Kidney (tissue), 14 donors: ENCODE results near the gene TRAF3. TPM values are rescaled to one million over a fixed set of nuclear protein-coding genes. Genes with fewer than 3 reads are reported as not detected.

Experiments used
- DNase-seq, 5 donors: peaks; one replicate each; pipeline ENCODE4 v3.0.0-alpha.2; 2013 to 2020
- FAIRE-seq: peaks from 2 replicates; lab custom pipeline; 2012; peaks lifted over from hg19 to GRCh38; lab: Jason Lieb, UNC
- H3K27ac ChIP-seq, 2 donors: one replicate each; pipeline ENCODE4 v1.7.0; 2013; ENCODE audit warnings: low read depth in 2 of 2, low read length in 2 of 2, inconsistent platforms in 1 of 2
- H3K27me3 ChIP-seq: one replicate; pipeline ENCODE4 v1.7.1; 2013; ENCODE audit warnings: low read length, inconsistent platforms; ENCODE audit not compliant: control insufficient read depth, insufficient read depth
- H3K36me3 ChIP-seq, 3 donors: one replicate each; pipeline versions ENCODE4 v1.7.0 to v1.7.1; 2013; ENCODE audit warnings: low read length in 3 of 3, control low read depth in 1 of 3, inconsistent platforms in 1 of 3; ENCODE audit not compliant: insufficient read depth in 3 of 3, control insufficient read depth in 2 of 3
- H3K4me1 ChIP-seq, 3 donors: one replicate each; pipeline versions ENCODE4 v1.7.0 to v1.7.1; 2013; ENCODE audit warnings: low read length in 3 of 3, inconsistent platforms in 1 of 3, low read depth in 1 of 3; ENCODE audit not compliant: control insufficient read depth in 2 of 3, insufficient read depth in 2 of 3
- H3K4me3 ChIP-seq, 3 donors: one replicate each; pipeline versions ENCODE4 v1.7.0 to v1.8.1; 2013; ENCODE audit warnings: low read length in 3 of 3, control low read depth in 1 of 3, inconsistent platforms in 1 of 3
- H3K9ac ChIP-seq, 3 donors: one replicate each; pipeline versions ENCODE4 v1.7.0 to v1.7.1; 2013; ENCODE audit warnings: low read length in 3 of 3, control low read depth in 1 of 3, inconsistent platforms in 1 of 3
- H3K9me3 ChIP-seq, 3 donors: one replicate each; pipeline versions ENCODE4 v1.7.0 to v1.7.1; 2013; ENCODE audit warnings: low read length in 3 of 3, control low read depth in 1 of 3, inconsistent platforms in 1 of 3; ENCODE audit not compliant: control insufficient read depth in 2 of 3, insufficient read depth in 1 of 3
- intact Hi-C: fragments of 100-400 bp; cut with DNase I; formaldehyde crosslinking; loops from one replicate; pipeline ENCODE4 v1.11.1; 2022
- polyA plus RNA-seq: library from polyadenylated mRNA; stranded (reverse); fragments of 350-450 nt; fragmentation: Illumina TruSeq; extraction: RNeasy Lipid Tissue Mini Kit (QIAGEN cat#74804); gene quantifications from one replicate; pipeline ENCODE4 v1.2.3, GENCODE V29; 2014; ENCODE audit warnings: low read depth, low replicate concordance; ENCODE audit not compliant: insufficient read depth
- total RNA-seq: library from RNA; stranded (reverse); fragmentation: NEBNext Ultra II Directional; extraction: Animal tissue kit (Norgen Biotek cat#: 25700); gene quantifications from one replicate; pipeline ENCODE4 v1.2.1, GENCODE V29; 2021
- TF ChIP-seq, protein P1 (sequence below): IDR thresholded peaks from 3 replicates; pipeline ENCODE4 v1.5.1; 2012; ENCODE audit warnings: mild to moderate bottlenecking, moderate library complexity, borderline replicate concordance; ENCODE audit not compliant: insufficient read depth; ENCODE audit errors: extremely low read depth
- donor health status: control.
- donor health status: control.
- donor health status: control.
- donor health status: control.
- donor health status: control.
- donor health status: DM: yes; HTN: yes; CAD: no.
- donor health status: Normal renal cell carcinoma (clear cell type).

The TRAF3 gene
- total and polyA plus RNA-seq, 2 donors from 2014 or later: 5.2 to 35.4 TPM

DNA sequence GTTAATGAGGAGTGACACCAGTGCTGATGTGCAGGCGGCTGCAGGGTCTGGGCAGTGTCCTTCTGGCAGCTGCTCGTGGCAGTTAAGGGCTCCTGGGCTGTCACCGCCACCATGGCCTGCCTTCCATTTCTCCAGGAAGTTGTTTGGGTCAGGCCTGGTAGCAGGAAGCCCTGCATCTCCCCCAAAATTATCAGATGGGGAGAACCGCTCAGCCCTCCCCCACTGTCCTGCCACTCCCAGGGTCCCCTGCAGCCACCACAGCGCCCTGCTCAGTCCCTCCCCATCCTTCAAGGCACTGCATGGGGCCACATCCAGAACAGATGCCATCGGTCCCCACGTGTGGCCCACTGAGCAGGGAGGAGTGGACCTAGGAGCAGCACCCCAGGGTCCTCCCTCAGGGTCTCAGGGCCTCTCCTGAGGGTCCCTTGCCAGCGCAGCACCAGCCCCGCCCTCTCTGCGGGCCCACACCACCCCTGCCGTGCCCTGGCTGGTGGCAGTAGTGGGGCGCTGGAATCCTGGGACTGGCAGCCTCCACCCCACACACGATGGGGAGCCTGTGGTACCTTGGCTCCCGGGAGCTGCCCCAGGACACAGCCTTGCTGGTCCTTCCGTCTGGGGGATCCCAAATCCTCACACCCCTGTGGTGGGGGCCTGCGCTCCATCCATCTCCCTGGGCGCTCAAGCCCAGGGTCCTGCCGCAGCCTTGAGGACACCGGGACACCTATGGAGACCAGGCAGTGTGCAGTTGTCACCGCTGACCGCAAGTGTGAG is 134.9 kb downstream of the TRAF3 start:
- no peaks in the 10 kb centered on the region for H3K9me3 ChIP-seq
- no peaks in the 10 kb centered on the region for H3K27me3 ChIP-seq
- FAIRE-seq (no peak), DNase-seq (peak in 1 of 5 donors; percentile 49)
- no peak overlapping the region for H3K27ac ChIP-seq
- no peaks in the 10 kb centered on the region for H3K36me3 ChIP-seq
- no peak overlapping the region for H3K9ac ChIP-seq
- TF ChIP-seq, protein P1, sequence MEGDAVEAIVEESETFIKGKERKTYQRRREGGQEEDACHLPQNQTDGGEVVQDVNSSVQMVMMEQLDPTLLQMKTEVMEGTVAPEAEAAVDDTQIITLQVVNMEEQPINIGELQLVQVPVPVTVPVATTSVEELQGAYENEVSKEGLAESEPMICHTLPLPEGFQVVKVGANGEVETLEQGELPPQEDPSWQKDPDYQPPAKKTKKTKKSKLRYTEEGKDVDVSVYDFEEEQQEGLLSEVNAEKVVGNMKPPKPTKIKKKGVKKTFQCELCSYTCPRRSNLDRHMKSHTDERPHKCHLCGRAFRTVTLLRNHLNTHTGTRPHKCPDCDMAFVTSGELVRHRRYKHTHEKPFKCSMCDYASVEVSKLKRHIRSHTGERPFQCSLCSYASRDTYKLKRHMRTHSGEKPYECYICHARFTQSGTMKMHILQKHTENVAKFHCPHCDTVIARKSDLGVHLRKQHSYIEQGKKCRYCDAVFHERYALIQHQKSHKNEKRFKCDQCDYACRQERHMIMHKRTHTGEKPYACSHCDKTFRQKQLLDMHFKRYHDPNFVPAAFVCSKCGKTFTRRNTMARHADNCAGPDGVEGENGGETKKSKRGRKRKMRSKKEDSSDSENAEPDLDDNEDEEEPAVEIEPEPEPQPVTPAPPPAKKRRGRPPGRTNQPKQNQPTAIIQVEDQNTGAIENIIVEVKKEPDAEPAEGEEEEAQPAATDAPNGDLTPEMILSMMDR: no peak
- H3K4me3 ChIP-seq: no peak overlapping the region
- intact Hi-C loops: no loop called here
- peaks cover 0 to 2% (median 0%) of the 10 kb centered on the region in 3 donors for H3K4me1 ChIP-seq

DNA sequence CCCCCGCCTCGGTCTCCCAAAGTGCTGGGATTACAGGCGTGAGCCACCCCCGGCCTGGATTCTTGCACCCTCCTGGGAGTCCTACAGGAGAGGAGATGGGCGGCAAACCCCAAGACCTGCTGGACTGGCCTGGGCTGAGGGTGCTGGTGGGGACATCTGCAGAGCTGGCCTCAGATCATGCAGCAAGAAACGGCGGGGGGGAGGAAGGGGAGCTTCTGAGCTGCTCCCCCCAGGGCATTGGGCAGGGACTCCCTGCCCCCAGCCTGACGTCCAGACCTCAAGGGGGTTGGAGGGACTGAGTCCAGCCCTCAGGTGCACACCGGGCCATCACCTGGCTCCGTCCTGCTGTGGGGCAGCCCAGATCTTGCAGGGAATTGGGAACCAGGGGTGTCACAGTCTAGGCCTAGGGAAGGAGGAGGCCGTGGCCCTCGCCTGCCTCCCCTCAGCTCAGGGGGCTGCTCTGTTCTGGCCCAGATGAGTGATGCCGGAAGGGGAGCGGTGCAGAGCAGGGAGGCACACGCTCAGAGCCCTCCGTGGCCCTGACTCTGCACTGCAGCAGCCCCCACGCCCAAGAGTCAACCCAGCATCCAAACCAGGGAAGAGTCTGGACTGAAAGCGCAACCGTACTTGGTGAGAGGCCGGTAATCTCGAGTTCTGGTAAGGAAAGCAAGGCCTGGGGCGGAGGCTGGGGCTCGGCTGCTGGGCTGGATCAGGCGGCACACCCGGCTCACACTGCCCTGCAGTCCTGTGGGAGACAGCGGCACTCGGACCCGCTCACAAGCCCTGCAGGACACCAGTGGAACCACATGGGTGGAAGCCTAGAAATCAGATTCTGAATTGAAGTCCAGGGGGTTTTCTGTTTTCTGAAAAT is 136.3 kb downstream of the TRAF3 start:
- DNase-seq (peak in 1 of 5 donors; percentile 48), FAIRE-seq (no peak)
- intact Hi-C loops: no loop called here
- Histone ChIP-seq H3K36me3 (no peaks in the 10 kb centered on the region), H3K9ac (no peak overlapping the region), H3K9me3 (no peaks in the 10 kb centered on the region), H3K4me1 (peaks cover 0 to 2% (median 0%) of the 10 kb centered on the region in 3 donors), H3K27me3 (no peaks in the 10 kb centered on the region), H3K4me3 (no peak overlapping the region), H3K27ac (no peak overlapping the region)
- TF ChIP-seq, protein P1: no peak

DNA sequence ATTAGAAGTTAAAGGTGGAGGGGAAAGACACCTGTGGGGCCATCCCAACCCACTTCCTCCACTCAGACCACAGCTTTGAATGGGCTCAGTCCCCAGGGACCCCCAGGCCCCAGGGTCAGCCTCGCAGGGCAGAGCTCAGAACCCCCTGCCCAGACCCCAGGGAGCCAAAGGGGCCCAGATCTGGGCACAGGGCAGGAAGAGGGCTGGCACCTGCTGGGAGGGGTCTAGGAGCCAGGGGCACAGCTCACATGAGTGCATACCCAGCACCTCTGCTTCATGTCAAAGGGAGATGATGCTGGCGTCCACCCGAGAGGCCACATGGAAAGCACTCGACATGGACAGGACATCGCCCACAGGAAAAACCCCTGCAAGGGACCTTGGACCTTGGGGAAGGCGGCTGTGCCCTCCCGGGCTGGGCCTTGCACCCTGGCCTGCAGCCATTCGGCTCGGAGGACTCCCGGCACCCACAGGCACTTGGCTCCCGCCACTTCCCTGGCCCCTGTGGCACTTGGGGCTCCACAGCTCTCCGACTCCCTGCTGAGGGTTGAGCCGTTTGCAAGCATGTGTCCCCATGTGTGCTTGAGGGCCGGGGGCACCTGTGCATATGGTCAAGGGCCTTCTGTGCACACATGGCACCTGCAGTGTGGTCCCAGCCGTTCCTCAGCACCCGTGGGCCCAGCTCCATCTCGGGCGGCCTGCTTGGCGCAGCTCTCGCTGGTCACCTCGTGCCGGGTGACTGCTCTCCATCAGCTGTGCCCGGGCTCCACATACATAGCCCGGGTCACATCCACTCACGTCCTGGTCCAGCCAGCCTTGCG is 137.4 kb downstream of the TRAF3 start:
- no peak overlapping the region for H3K27ac ChIP-seq
- intact Hi-C loops: no loop called here
- no peaks in the 10 kb centered on the region for H3K9me3 ChIP-seq
- no peaks in the 10 kb centered on the region for H3K36me3 ChIP-seq
- DNase-seq (peak in 1 of 5 donors; percentile 67), FAIRE-seq (no peak)
- TF ChIP-seq, protein P1: no peak
- H3K9ac ChIP-seq: no peak overlapping the region
- H3K4me3 ChIP-seq: no peak overlapping the region
- peaks cover 0 to 2% (median 0%) of the 10 kb centered on the region in 3 donors for H3K4me1 ChIP-seq
- no peaks in the 10 kb centered on the region for H3K27me3 ChIP-seq
